Esophagus squamous epithelium (tissue), 5 donors: ENCODE measurements around the gene CLN3. TPM values are rescaled to one million over a fixed set of nuclear protein-coding genes. Genes with fewer than 3 reads are reported as not detected.

Experiments used
- DNase-seq: peaks from one replicate; lab custom pipeline; 2025; lab: John Stamatoyannopoulos, UW
- H3K27ac ChIP-seq, 4 donors: fragments of 200-600 bp; sonication (generic); one replicate each; pipeline ENCODE4 v1.5.1; 2016 to 2019; ENCODE audit warnings: mild to moderate bottlenecking in 1 of 4
- H3K27me3 ChIP-seq, 4 donors: fragments of 200-600 bp; sonication (generic); 1 replicate in 3 of 4; 2 replicates in 1 of 4; pipeline versions ENCODE4 v1.5.1 to v1.6.0; 2017 to 2021; ENCODE audit warnings: antibody characterized with exemption in 1 of 4
- H3K36me3 ChIP-seq, 3 donors: fragments of 200-600 bp; sonication (generic); one replicate each; pipeline ENCODE4 v1.5.1; 2016 to 2019
- H3K4me1 ChIP-seq, 3 donors: fragments of 200-600 bp; sonication (generic); one replicate each; pipeline ENCODE4 v1.5.1; 2017 to 2019
- H3K4me3 ChIP-seq, 4 donors: fragments of 200-600 bp; sonication (generic); 1 replicate in 3 of 4; 2 replicates in 1 of 4; pipeline ENCODE4 v1.5.1; 2016 to 2019; ENCODE audit warnings: mild to moderate bottlenecking in 2 of 4, moderate library complexity in 1 of 4
- H3K9me3 ChIP-seq, 3 donors: fragments of 200-600 bp; sonication (generic); one replicate each; pipeline ENCODE4 v1.5.1; 2016 to 2019
- CTCF ChIP-seq, 6 experiments: fragments of 450-650 bp in 4 of 6; fragments of 200-600 bp in 2 of 6; sonication (generic) in 2 of 6; IDR thresholded peaks; one replicate each; pipeline ENCODE4 v1.5.1; 2016 to 2019; ENCODE audit warnings: antibody characterized with exemption in 6 of 6, mild to moderate bottlenecking in 4 of 6, moderate library complexity in 4 of 6
- POLR2A ChIP-seq, 4 donors: fragments of 450-650 bp; IDR thresholded peaks; one replicate each; pipeline ENCODE4 v1.6.1; 2017; ENCODE audit warnings: antibody characterized with exemption in 4 of 4, mild to moderate bottlenecking in 4 of 4, moderate library complexity in 3 of 4
- WGBS, 2 donors: methylation state at CpG; one replicate each; pipeline ENCODE4 v1.1.5; 2018; 5-methylcytosine and 5-hydroxymethylcytosine counted together
- intact Hi-C: fragments of 100-400 bp; cut with DNase I; formaldehyde crosslinking; loops from one replicate; pipeline ENCODE4 v1.15.0; 2022
- total RNA-seq, 4 donors: library from RNA; depleted of rRNA; stranded (reverse); fragments of >200 nt; gene quantifications; one replicate each; pipeline ENCODE4 v1.1.0, GENCODE V29; 2016
- donor health status: DM: yes; HTN: yes; CAD: no.

Gene CLN3
- total RNA-seq, 4 donors from 2014 or later, result 12.2 to 40.2 (median 19.0) TPM

- Histone ChIP-seq H3K4me1 (peaks cover 0 to 14% (median 0%) of the 10 kb centered on the region in 3 donors), H3K36me3 (no peaks in the 10 kb centered on the region), H3K4me3 (no peak overlapping the region), H3K27me3 (peaks cover 0 to 3% (median 0%) of the 10 kb centered on the region in 4 donors), H3K9me3 (no peaks in the 10 kb centered on the region), H3K27ac (no peak overlapping the region)
- DNase-seq, result no peak
- intact Hi-C loops, result no loop called here
- TF ChIP-seq CTCF (IDR thresholded peaks at IDR 0.05) (no peak), POLR2A (IDR thresholded peaks at IDR 0.05) (no peak)
- 84 to 91% methylated on average over 7 to 10 of the region's 15 CpGs for WGBS, 2 donors
Observed at GRCh38 chr16:28498666-28499381, 7.0 kb upstream of the CLN3 start.

GRCh38 chr16:28497861-28498599, 6.2 kb upstream of the CLN3 start:
- no peak for TF ChIP-seq POLR2A (IDR thresholded peaks at IDR 0.05)
- no peak for TF ChIP-seq CTCF (IDR thresholded peaks at IDR 0.05)
- Histone ChIP-seq H3K4me1 (peaks cover 0 to 19% (median 0%) of the 10 kb centered on the region in 3 donors), H3K36me3 (no peaks in the 10 kb centered on the region), H3K4me3 (no peak overlapping the region), H3K27ac (no peak overlapping the region), H3K27me3 (no peaks in the 10 kb centered on the region), H3K9me3 (no peaks in the 10 kb centered on the region)
- DNase-seq, result no peak
- 63 to 80% methylated on average over 12 to 14 of the region's 33 CpGs for WGBS, 2 donors
- intact Hi-C loops, result no loop called here

- Histone ChIP-seq H3K27me3 (no peaks in the 10 kb centered on the region), H3K4me1 (peaks cover 0 to 25% (median 5%) of the 10 kb centered on the region in 3 donors), H3K4me3 (no peak overlapping the region), H3K9me3 (no peaks in the 10 kb centered on the region), H3K36me3 (no peaks in the 10 kb centered on the region), H3K27ac (no peak overlapping the region)
- intact Hi-C loops, result no loop called here
- 82 to 89% methylated on average over 9 of the region's 9 CpGs for WGBS, 2 donors
- TF ChIP-seq POLR2A (IDR thresholded peaks at IDR 0.05) (no peak), CTCF (IDR thresholded peaks at IDR 0.05) (no peak)
- DNase-seq, result no peak
Observed at GRCh38 chr16:28497386-28497785, 5.5 kb upstream of the CLN3 start.

- no peak overlapping the region for H3K27ac ChIP-seq
- intact Hi-C loops, result no loop called here
Observed at GRCh38 chr16:28496844-28497243, 5.0 kb upstream of the CLN3 start.

More at GRCh38 chr16:28496844-28497243, 5.0 kb upstream of the CLN3 start:
- Histone ChIP-seq H3K27me3 (no peaks in the 10 kb centered on the region), H3K9me3 (no peaks in the 10 kb centered on the region), H3K36me3 (no peaks in the 10 kb centered on the region), H3K4me1 (peaks cover 0 to 27% (median 5%) of the 10 kb centered on the region in 3 donors), H3K4me3 (no peak overlapping the region)
- no peak for DNase-seq
- TF ChIP-seq CTCF (IDR thresholded peaks at IDR 0.05), result no peak
- TF ChIP-seq POLR2A (IDR thresholded peaks at IDR 0.05), result no peak
- 83 to 90% methylated on average over 15 to 19 of the region's 19 CpGs for WGBS, 2 donors
